GM21717 (cell line): ENCODE data around the gene RAB3B.
A peak's percentile ranks its signal among the peaks of the same experiment; 100 is the strongest.
"Not testable (repeated sequence)": the region's sequence is repeated elsewhere in the genome, so short reads cannot be mapped to it uniquely, and the experiment has no call there.

Source experiments
- ATAC-seq: cut with Tn5 transposase; IDR thresholded peaks from one replicate; pipeline ENCODE4 v1.9.1; 2021; ENCODE audit warnings: mild to moderate bottlenecking, moderate library complexity; ENCODE audit not compliant: unreplicated experiment

RAB3B gene

DNA sequence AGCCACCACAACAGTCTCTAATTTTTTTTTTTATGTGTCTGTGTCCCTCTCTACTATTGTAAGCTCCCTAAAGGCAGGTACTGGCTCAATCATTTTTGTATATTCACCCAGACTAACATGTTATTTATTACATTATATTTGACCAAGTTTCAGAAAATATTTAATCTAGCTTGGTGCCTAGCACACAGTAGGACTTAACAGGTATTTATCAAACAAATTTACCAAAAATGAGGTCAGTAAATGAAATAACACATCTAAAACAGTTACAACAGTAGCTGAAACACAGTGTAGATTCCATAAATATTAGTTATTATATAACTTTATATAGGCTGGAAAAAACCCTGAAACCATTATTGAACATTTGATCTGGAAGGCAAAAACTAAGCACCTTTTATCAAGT, 114.7 kb downstream of the RAB3B start:
- no peak for ATAC-seq

- no peak for ATAC-seq
These were observed 115.2 kb downstream of the RAB3B start for GRCh38 chr1:51875291-51875772.

GRCh38 chr1:51873270-51873669, 117.2 kb downstream of the RAB3B start:
- ATAC-seq = not testable (repeated sequence)

DNA sequence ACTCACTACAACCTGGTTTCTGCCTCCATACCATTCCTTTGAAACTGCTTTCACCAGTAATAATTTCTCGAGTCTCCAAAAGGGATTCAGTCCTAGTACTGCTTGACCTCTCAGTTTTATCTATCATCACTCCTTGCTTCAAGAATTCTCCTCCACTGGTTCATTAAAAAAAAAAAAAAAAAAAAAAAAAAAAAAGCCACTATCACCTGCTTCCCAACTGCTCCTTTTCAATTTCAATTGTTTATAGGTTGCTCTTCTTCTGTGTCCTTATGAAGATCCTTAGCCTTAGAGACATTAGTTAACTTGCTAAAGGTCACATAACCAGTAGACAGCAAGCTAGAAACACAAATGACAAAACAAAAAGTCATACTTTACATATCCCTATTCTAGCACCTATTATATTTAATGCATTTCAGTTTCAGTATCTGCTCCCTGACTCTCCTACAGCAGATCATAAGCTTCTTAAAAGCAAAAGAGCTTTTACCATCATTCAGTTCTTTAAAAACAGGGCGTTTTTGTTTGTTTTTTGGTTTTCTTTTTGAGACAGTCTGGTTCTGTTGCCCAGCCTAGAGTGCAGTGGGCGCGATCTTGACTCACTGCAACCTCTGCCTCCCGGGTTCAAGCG, 119.0 kb downstream of the RAB3B start:
- peak; percentile 67 for ATAC-seq

DNA sequence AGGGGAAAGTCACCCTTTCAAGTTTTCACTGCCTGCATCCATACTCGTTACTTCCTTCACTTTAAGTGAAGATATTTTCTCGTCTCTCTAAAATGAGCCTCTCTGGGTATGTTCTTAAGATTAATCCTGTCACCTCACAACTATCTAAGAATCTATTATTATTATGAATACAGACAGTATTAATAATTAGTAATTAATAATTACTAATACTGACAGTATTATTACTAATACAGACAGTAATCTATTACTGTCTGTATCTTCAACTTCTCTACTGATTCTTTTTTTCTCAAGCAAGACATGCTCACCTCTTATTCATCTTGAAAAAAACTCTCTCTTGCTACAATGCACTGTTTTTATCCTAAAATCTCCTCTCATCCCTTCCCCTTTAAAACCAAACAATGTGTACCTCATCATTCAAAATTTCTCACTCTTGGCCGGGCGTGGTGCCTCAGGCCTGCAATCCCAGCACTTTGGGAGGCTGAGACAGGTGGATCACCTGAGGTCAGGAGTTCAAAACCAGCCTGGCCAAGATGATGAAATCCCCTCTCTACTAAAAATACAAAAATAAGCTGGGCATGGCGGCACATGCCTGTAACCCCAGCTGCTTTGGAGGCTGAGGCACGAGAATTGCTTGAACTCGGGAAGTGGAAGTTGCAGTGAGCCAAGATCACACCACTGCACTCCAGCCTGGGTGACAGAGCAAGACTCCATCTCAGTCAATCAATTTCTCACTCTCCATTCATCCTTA, 119.7 kb downstream of the RAB3B start:
- ATAC-seq = no peak

GRCh38 chr1:51867479-51868232, 122.8 kb downstream of the RAB3B start:
- no peak for ATAC-seq

DNA sequence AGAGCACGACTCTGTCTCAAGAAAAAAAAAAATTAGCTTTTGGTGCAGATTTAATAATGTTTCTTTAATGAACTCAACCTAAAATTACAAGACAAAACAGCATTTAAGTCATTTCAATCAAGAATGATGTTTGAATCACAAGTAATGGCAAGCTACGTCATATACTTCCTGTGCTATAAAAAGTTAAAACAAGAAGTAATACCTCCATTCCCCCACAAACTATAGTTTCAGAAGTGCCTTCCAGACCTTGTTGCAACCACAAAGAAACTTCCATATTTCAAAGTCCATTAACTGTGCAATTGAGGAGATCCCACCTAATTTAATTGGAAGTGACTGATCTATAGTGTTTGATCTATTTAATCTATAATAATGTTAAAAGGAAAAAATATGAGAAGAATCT, 127.1 kb downstream of the RAB3B start:
- ATAC-seq = peak; percentile 78

GRCh38 chr1:51861669-51862068, 128.8 kb downstream of the RAB3B start:
- no peak for ATAC-seq

GRCh38 chr1:51859735-51860134, 130.8 kb downstream of the RAB3B start:
- ATAC-seq = no peak

GRCh38 chr1:51859333-51859732, 131.2 kb downstream of the RAB3B start:
- ATAC-seq = no peak

DNA sequence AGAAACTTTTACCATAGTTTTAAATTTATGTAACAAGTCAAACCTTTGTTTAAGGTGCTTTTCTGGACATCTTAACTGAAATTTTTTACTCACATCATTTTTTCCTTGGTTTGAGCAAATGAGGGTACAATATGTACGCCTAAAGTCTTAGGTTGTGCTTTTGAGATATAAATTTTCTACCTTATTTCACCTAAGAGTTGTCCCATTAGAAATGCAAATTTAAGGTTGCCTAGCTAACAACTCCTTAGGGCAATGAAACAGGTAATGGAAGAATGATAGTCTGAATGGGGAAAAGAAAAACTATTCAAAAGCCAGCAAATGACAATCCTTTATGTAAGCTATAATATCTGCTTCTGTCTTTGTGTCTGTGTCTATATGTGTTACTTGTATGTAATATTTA, 131.6 kb downstream of the RAB3B start:
- no peak for ATAC-seq
